Activated CD4-positive, alpha-beta T cell treated with anti-CD3 and anti-CD28 coated beads, Interleukin-2, amount 50 U/mL, for 4 hours (primary cell): Measurements from ENCODE around the gene TSC22D4.

Experiments used
- DNase-seq, 2 experiments: peaks; one replicate each; pipeline ENCODE4 v3.0.0-alpha.2; 2020

Gene TSC22D4

GRCh38 chr7:100426516-100426915, 52.5 kb downstream of the TSC22D4 start:
- no peak for DNase-seq

DNA sequence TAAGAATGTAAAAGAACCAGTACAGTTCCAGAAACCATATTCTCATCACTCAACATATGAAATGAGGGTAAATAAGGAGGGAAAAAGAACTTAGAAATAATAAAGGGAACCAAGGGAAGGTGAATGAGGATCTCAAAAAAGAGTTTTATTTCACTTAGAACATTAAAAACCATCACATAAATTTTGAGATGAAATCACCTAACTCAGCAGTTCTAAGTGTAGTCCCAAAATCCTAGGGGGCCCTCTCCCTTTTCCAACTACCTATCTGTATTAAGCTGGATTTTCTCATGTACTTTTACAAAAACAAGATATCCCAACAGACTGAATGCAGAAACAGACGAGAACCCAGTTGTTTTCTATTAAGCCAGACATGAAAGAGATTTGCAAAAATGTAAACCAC, 53.7 kb downstream of the TSC22D4 start:
- no peak for DNase-seq

DNA sequence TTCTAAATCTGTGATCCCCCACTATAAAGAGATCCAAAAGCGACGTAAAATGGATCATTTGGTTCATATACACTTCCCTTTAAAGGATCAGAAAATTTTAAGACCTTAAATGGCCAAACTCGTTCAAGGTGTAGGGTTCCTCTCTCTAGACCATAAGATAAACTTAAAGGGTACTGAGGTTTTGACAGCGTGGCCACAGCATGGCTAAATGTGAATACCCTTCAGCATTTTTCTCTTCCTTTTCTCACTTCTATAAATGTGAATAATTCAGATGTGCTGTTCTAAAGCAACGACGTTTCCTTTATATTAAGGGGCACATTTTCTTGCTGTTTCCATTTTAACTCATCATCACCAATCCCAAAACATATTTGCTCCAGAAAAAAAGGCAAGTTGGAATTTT, 55.7 kb downstream of the TSC22D4 start:
- no peak for DNase-seq

- no peak for DNase-seq
Measured at GRCh38 chr7:100419660-100420226, 59.3 kb downstream of the TSC22D4 start.

DNA sequence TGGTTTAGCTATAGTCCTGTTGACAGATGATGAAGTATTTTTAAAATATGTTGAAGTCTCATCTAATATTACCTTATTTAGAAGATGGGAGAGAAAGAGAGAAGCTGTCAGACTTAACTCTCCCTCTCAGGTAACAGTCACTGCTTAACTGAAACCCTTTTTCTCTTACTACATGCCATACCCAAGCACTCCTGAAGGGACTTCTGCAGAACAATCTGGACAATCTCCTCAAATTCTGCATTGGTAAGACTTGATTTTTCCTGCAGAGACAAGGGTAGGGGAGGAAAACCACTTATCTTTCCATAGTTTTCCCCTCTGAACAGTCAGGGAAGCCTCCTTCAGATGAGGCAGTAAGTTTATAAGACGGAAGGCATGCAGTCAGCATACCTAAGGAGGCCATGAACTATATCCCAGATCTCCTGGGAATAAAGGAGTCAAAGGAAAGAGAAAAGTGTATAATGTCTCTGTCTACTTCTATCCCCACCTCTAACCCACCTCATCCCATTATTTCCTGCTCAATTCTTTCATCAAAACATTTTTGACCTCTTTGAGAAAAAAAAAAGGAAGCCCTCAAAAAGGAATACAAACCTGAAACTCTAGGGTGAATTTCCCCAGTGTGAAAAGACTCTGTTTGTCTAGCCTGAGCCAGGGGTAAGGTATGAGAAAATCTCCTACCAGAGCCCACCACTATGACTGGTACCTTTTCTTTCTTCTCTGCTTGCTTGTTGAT, 59.9 kb downstream of the TSC22D4 start:
- no peak for DNase-seq
